ENCODE results near the gene CIRBP. TPM values are rescaled to one million over a fixed set of nuclear protein-coding genes. Genes with fewer than 3 reads are reported as not detected.

CIRBP gene
- total RNA-seq, 2 donors from 2014 or later, result 288 to 385 TPM

DNA sequence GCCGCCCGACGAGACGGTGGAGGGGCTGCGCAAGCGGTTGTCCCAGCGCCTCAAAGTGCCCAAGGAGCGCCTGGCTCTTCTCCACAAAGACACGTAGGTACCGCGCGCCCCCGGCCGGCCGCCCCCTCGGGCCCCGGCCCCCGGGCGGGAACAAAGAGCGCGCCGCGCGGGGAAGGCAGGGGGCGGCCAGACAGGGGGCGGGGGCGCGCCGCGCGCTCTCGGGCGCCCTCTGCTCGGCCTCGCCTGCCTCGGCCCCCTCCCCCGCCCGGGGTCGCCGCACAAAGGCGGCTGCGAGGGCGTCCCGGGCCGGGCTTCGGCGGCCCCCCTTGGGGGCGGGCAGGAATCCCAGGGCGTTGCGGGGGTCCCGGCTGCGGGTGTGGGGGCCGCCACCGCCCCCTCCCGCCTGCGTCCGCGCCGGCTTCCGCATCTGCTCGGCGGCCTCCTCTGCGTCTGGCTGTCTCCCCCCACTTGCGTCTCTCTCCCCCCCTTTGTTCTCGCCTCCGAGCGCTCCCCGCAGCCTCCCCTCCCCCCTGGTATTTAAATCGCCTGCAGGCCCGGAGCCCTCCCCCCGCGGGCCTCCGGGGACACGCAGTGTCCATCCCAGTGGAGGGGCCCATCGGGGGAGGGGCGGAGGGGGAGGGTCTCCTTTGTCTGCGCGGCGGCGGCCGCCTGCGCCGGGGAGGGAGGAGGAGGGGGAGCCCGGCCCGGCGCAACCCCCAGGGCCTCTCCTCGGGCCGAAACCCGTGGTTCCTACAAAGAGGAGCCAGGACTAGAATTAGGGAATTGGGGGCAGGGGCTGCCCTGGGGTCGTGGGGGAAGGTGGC, 18.5 kb upstream of the CIRBP start:
- TF ChIP-seq, protein P1, sequence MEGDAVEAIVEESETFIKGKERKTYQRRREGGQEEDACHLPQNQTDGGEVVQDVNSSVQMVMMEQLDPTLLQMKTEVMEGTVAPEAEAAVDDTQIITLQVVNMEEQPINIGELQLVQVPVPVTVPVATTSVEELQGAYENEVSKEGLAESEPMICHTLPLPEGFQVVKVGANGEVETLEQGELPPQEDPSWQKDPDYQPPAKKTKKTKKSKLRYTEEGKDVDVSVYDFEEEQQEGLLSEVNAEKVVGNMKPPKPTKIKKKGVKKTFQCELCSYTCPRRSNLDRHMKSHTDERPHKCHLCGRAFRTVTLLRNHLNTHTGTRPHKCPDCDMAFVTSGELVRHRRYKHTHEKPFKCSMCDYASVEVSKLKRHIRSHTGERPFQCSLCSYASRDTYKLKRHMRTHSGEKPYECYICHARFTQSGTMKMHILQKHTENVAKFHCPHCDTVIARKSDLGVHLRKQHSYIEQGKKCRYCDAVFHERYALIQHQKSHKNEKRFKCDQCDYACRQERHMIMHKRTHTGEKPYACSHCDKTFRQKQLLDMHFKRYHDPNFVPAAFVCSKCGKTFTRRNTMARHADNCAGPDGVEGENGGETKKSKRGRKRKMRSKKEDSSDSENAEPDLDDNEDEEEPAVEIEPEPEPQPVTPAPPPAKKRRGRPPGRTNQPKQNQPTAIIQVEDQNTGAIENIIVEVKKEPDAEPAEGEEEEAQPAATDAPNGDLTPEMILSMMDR (IDR thresholded peaks at IDR 0.05), result no peak
- no peaks in the 10 kb centered on the region for H3K9me3 ChIP-seq
- peaks cover 40% of the 10 kb centered on the region for H3K36me3 ChIP-seq
- peak overlapping the region; percentile 81 to 82 for H3K4me3 ChIP-seq
- H3K27me3 ChIP-seq, result no peaks in the 10 kb centered on the region
- H3K4me1 ChIP-seq, result peaks cover 0 to 75% of the 10 kb centered on the region in 2 donors
- DNase-seq (ENCODE audit: low spot score), result no peak
- H3K27ac ChIP-seq, result peak overlapping the region; percentile 97 to 100

DNA sequence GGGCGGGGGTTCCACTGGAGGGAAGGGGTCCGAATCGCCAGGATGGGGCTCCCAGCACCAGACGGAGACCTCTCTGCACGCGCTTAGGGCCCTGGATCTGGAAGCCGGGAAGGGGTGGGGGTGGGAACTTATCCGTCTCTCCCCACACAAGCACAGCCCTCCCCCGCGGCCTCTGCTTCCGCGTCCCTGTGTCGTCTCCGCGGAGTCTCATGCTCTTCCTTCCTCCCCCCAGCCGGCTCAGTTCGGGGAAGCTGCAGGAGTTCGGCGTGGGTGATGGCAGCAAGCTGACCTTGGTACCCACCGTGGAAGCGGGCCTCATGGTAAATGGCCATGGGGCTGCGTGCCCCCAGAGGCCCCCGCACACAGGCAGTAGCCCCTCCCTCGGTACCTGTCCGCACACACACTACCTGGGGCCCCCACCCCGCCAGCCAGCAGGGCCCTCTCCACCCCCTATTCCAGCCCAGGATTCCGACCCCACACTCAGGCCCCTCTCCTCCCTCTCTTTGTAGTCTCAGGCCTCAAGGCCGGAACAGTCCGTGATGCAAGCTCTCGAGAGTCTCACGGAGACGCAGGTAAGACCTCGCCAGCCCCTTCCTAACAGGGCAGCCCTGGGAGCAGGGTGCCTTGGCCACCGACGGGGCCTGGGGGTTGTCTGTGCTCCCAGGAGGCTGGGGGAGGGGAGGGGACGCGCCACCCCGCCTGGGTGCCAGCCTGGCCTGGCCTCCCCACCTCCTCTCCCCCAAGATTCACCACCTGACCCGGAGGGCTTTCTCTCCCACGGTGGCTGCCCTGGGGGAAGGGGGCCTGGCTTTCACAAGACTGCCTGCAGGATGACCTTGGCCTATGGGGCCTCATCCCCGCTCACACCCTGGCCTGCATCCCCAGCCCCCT, 17.6 kb upstream of the CIRBP start:
- peaks cover 0 to 75% of the 10 kb centered on the region in 2 donors for H3K4me1 ChIP-seq
- H3K4me3 ChIP-seq, result peak overlapping the region; percentile 81 to 82
- H3K36me3 ChIP-seq, result peaks cover 49% of the 10 kb centered on the region

DNA sequence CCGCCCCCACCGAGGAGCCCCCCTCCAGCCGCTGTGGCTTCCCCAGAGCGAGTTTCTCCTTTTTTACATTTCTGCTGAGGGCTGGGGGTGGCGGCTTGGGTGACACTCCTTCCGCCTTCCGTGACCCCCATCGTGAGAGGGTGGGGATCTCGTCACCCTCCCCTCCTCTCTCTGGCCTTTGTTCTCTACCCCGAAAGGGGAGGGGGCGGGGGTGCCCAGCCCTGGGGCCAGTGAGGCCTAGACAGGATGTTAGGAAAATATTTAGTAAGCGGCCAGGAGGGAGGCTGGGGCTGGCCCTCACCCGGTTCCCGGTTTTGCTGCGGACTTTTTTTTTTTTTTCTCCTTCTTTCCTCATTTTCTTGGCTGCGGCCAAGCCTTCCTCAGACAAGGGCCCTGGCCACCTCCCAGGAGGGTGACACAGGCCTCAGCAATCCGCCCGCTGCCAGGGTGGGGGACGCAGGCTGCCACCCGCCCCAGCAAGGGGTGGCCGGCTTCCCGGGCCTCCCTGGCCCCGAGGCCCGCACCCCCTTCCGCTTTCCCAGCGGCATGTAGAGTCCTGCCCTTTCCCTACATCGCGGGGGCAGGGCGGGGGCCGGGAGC, 16.8 kb upstream of the CIRBP start:
- Histone ChIP-seq H3K4me1 (peaks cover 0 to 76% of the 10 kb centered on the region in 2 donors), H3K4me3 (peak overlapping the region; percentile 81 to 82), H3K9me3 (no peaks in the 10 kb centered on the region), H3K27ac (peak overlapping the region; percentile 97 to 100), H3K27me3 (no peaks in the 10 kb centered on the region), H3K36me3 (peaks cover 57% of the 10 kb centered on the region)
- DNase-seq (ENCODE audit: low spot score), result peak; percentile 96
- TF ChIP-seq, protein P1 (IDR thresholded peaks at IDR 0.05), result no peak

More for the DNA sequence above, 17.6 kb upstream of the CIRBP start:
- TF ChIP-seq, protein P1 (IDR thresholded peaks at IDR 0.05), result no peak
- DNase-seq (ENCODE audit: low spot score), result no peak
- Histone ChIP-seq H3K9me3 (no peaks in the 10 kb centered on the region), H3K27ac (peak overlapping the region; percentile 97 to 100), H3K27me3 (no peaks in the 10 kb centered on the region)

DNA sequence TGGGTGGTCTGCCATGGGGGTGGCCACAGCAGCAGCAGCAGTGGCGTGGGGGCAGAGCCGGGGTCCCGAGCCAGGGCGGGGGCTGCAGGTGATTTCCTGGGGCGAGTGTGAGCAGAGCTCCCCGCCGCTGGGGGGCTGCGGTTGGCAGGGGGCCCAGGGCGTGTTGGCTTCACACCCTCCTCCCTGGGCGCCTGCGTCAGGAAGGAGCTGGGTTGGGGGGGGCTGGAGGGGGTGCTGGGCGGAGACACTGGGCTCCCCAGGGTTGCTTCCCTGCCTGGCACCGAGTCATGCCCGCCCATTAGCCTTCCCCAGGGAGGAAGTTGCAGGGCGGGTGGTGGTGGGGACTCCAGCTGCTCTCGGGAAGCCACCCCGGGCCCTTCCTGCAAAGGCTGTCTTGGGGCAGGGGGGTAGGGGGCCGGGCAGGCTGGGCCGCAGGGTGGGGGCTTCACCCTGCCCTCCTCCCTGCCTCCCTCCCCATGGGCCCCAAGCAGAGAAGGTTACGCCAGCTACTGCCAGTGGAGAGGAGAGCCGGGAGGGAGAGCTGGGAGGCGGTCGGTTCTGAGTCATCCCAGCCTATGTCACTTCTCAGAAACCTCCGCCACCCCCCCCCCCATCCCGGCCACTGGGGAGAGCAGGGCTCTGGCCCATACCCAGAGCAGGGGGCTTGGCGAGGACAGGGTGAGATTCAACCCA, 16.2 kb upstream of the CIRBP start:
- Histone ChIP-seq H3K9me3 (no peaks in the 10 kb centered on the region), H3K36me3 (peaks cover 63% of the 10 kb centered on the region), H3K27ac (peak overlapping the region; percentile 97 to 100), H3K27me3 (no peaks in the 10 kb centered on the region), H3K4me1 (peaks cover 0 to 76% of the 10 kb centered on the region in 2 donors), H3K4me3 (peak overlapping the region; percentile 81 to 82)
- TF ChIP-seq, protein P1 (IDR thresholded peaks at IDR 0.05), result peak in 1 of 2 donors; percentile 17
- DNase-seq (ENCODE audit: low spot score), result peak; percentile 95

DNA sequence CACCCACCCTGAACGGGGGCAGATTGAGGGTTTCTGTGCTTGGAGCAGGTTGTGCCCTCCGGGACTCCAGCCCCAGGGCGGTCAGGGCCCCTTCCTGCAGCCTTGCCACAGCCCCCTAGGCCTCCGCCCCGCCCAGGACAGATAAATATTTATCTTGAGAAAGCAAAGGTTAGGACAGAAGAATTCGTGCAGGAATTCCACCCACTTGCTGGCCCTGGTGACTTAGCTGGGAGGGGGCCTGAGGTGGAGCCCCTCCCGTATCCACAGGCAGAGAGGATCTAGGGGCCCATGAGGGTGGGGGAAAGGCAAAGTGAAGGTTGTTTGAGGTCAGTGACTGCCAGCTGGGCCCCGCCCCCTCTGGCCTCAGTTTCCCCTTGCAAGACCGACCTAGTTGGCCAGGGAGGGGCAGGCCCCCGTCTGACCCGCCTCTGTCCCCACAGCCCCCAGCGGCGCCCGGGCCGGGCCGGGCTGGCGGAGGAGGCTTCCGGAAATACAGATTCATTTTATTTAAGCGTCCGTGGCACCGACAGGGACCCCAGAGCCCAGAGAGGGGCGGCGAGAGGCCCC, 15.5 kb upstream of the CIRBP start:
- peaks cover 0 to 79% of the 10 kb centered on the region in 2 donors for H3K4me1 ChIP-seq
- peak overlapping the region; percentile 81 to 82 for H3K4me3 ChIP-seq
- TF ChIP-seq, protein P1 (IDR thresholded peaks at IDR 0.05), result no peak
- no peaks in the 10 kb centered on the region for H3K27me3 ChIP-seq
- no peak for DNase-seq (ENCODE audit: low spot score)
- peak overlapping the region; percentile 97 to 100 for H3K27ac ChIP-seq
- H3K9me3 ChIP-seq, result no peaks in the 10 kb centered on the region
- peaks cover 66% of the 10 kb centered on the region for H3K36me3 ChIP-seq
